Measurements from ENCODE around the gene DUSP12. TPM values are rescaled to one million over a fixed set of nuclear protein-coding genes. Genes with fewer than 3 reads are reported as not detected.

DUSP12 gene
- total RNA-seq, 1 experiment from 2014 or later = 50.7 TPM

GRCh38 chr1:161733526-161733925 is 16.1 kb upstream of the DUSP12 start:
- no peaks in the 10 kb centered on the region for H3K27me3 ChIP-seq (replicated peaks)
- DNase-seq (ENCODE audit: low read depth in 1 of 2, low spot score in 2 of 2) = peak in 1 of 2 experiments; percentile 29
- H3K27ac ChIP-seq = peak overlapping the region; percentile 55
- no peak overlapping the region for H3K4me3 ChIP-seq
- H3K9me3 ChIP-seq (replicated peaks) = no peaks in the 10 kb centered on the region
- H3K36me3 ChIP-seq = no peaks in the 10 kb centered on the region
- H3K4me1 ChIP-seq (replicated peaks) = peaks cover 20% of the 10 kb centered on the region

GRCh38 chr1:161735837-161736236 is 13.7 kb upstream of the DUSP12 start:
- Histone ChIP-seq H3K27me3 (replicated peaks) (no peaks in the 10 kb centered on the region), H3K27ac (no peak overlapping the region), H3K4me3 (no peak overlapping the region), H3K4me1 (replicated peaks) (peaks cover 10% of the 10 kb centered on the region), H3K36me3 (no peaks in the 10 kb centered on the region), H3K9me3 (replicated peaks) (no peaks in the 10 kb centered on the region)
- DNase-seq (ENCODE audit: low read depth in 1 of 2, low spot score in 2 of 2) = no peak

GRCh38 chr1:161736335-161736969 is 13.1 kb upstream of the DUSP12 start:
- H3K9me3 ChIP-seq (replicated peaks) = no peaks in the 10 kb centered on the region
- no peaks in the 10 kb centered on the region for H3K27me3 ChIP-seq (replicated peaks)
- H3K36me3 ChIP-seq = no peaks in the 10 kb centered on the region
- H3K4me3 ChIP-seq = no peak overlapping the region
- no peak for DNase-seq (ENCODE audit: low read depth in 1 of 2, low spot score in 2 of 2)
- H3K4me1 ChIP-seq (replicated peaks) = peaks cover 9% of the 10 kb centered on the region
- H3K27ac ChIP-seq = no peak overlapping the region

- H3K9me3 ChIP-seq (replicated peaks) = no peaks in the 10 kb centered on the region
- no peak for DNase-seq (ENCODE audit: low read depth in 1 of 2, low spot score in 2 of 2)
- no peaks in the 10 kb centered on the region for H3K36me3 ChIP-seq
- no peak overlapping the region for H3K4me3 ChIP-seq
- H3K4me1 ChIP-seq (replicated peaks) = peaks cover 9% of the 10 kb centered on the region
- no peaks in the 10 kb centered on the region for H3K27me3 ChIP-seq (replicated peaks)
- no peak overlapping the region for H3K27ac ChIP-seq
Observed at GRCh38 chr1:161737625-161738024, 12.0 kb upstream of the DUSP12 start.

- Histone ChIP-seq H3K9me3 (replicated peaks) (no peaks in the 10 kb centered on the region), H3K27me3 (replicated peaks) (no peaks in the 10 kb centered on the region), H3K36me3 (no peaks in the 10 kb centered on the region), H3K4me3 (no peak overlapping the region), H3K4me1 (replicated peaks) (peaks cover 4% of the 10 kb centered on the region), H3K27ac (no peak overlapping the region)
- DNase-seq (ENCODE audit: low read depth in 1 of 2, low spot score in 2 of 2) = peak in 1 of 2 experiments; percentile 44
Observed at GRCh38 chr1:161738627-161739287, 10.8 kb upstream of the DUSP12 start.

GRCh38 chr1:161739865-161740566 is 9.6 kb upstream of the DUSP12 start:
- no peak for DNase-seq (ENCODE audit: low read depth in 1 of 2, low spot score in 2 of 2)
- Histone ChIP-seq H3K4me1 (replicated peaks) (no peaks in the 10 kb centered on the region; the same call in 1 of the 2 replicates), H3K27ac (no peak overlapping the region), H3K4me3 (no peak overlapping the region), H3K36me3 (no peaks in the 10 kb centered on the region), H3K9me3 (replicated peaks) (no peaks in the 10 kb centered on the region), H3K27me3 (replicated peaks) (no peaks in the 10 kb centered on the region)

GRCh38 chr1:161740921-161741320 is 8.7 kb upstream of the DUSP12 start:
- H3K27ac ChIP-seq = no peak overlapping the region
- no peaks in the 10 kb centered on the region for H3K27me3 ChIP-seq (replicated peaks)
- no peaks in the 10 kb centered on the region for H3K36me3 ChIP-seq
- no peak overlapping the region for H3K4me3 ChIP-seq
- no peak for DNase-seq (ENCODE audit: low read depth in 1 of 2, low spot score in 2 of 2)
- no peaks in the 10 kb centered on the region for H3K9me3 ChIP-seq (replicated peaks)
- H3K4me1 ChIP-seq (replicated peaks) = no peaks in the 10 kb centered on the region; the same call in 1 of the 2 replicates

GRCh38 chr1:161743231-161743630 is 6.4 kb upstream of the DUSP12 start:
- no peak for DNase-seq (ENCODE audit: low read depth in 1 of 2, low spot score in 2 of 2)
- Histone ChIP-seq H3K4me3 (no peak overlapping the region), H3K4me1 (replicated peaks) (no peaks in the 10 kb centered on the region), H3K9me3 (replicated peaks) (no peaks in the 10 kb centered on the region), H3K36me3 (no peaks in the 10 kb centered on the region), H3K27me3 (replicated peaks) (no peaks in the 10 kb centered on the region), H3K27ac (no peak overlapping the region)

- no peak overlapping the region for H3K4me3 ChIP-seq
- no peak overlapping the region for H3K27ac ChIP-seq
- DNase-seq (ENCODE audit: low read depth in 1 of 2, low spot score in 2 of 2) = no peak
- no peaks in the 10 kb centered on the region for H3K9me3 ChIP-seq (replicated peaks)
- H3K4me1 ChIP-seq (replicated peaks) = peaks cover 10% of the 10 kb centered on the region; the same call in 1 of the 2 replicates
- H3K36me3 ChIP-seq = peaks cover 24% of the 10 kb centered on the region
- H3K27me3 ChIP-seq (replicated peaks) = no peaks in the 10 kb centered on the region
Observed at GRCh38 chr1:161747801-161748200, 1.8 kb upstream of the DUSP12 start.

GRCh38 chr1:161763522-161764098 is 14.0 kb downstream of the DUSP12 start:
- Histone ChIP-seq H3K9me3 (replicated peaks) (no peaks in the 10 kb centered on the region), H3K36me3 (peaks cover 5% of the 10 kb centered on the region; the same call in 1 of the 2 replicates), H3K4me3 (no peak overlapping the region), H3K27me3 (replicated peaks) (no peaks in the 10 kb centered on the region), H3K27ac (no peak overlapping the region), H3K4me1 (replicated peaks) (peaks cover 4% of the 10 kb centered on the region)
- peak in 1 of 2 experiments; percentile 12 for DNase-seq (ENCODE audit: low read depth in 1 of 2, low spot score in 2 of 2)

- Histone ChIP-seq H3K36me3 (no peaks in the 10 kb centered on the region), H3K27me3 (replicated peaks) (no peaks in the 10 kb centered on the region), H3K9me3 (replicated peaks) (no peaks in the 10 kb centered on the region), H3K27ac (peak within 1 kb of the TSS; percentile 68), H3K4me3 (peak within 1 kb of the TSS; percentile 66), H3K4me1 (replicated peaks) (peaks cover 4% of the 10 kb centered on the region)
- peak; percentile 85 to 88 for DNase-seq (ENCODE audit: low read depth in 1 of 2, low spot score in 2 of 2)
Observed at GRCh38 chr1:161766102-161766981, 16.8 kb downstream of the DUSP12 start, which contains the start of gene ATF6. Gene ATF6, plus strand, starts transcription at chr1:161766320. Its CDS starts 41 bp downstream, at chr1:161766361.

- Histone ChIP-seq H3K9me3 (replicated peaks) (no peaks in the 10 kb centered on the region), H3K27me3 (replicated peaks) (no peaks in the 10 kb centered on the region), H3K36me3 (no peaks in the 10 kb centered on the region), H3K4me3 (no peak overlapping the region), H3K4me1 (replicated peaks) (peaks cover 4% of the 10 kb centered on the region), H3K27ac (no peak overlapping the region)
- DNase-seq (ENCODE audit: low read depth in 1 of 2, low spot score in 2 of 2) = no peak
Observed at GRCh38 chr1:161768461-161768860, 18.9 kb downstream of the DUSP12 start.

Measured in SJSA1 (cell line).